Vagina (tissue), 2 donors: Measurements from ENCODE around the gene ZBTB7C. TPM values are rescaled to one million over a fixed set of nuclear protein-coding genes. Genes with fewer than 3 reads are reported as not detected.

Source experiments
- DNase-seq, 2 donors: peaks; one replicate each; pipeline ENCODE4 v3.0.0-alpha.2; 2017; ENCODE audit errors: extremely low spot score in 2 of 2
- H3K27ac ChIP-seq: fragments of 200-600 bp; sonication (generic); one replicate; pipeline ENCODE4 v1.5.1; 2019
- H3K27me3 ChIP-seq: fragments of 200-600 bp; sonication (generic); one replicate; pipeline ENCODE4 v1.5.1; 2019
- H3K36me3 ChIP-seq, 2 donors: fragments of 200-600 bp; sonication (generic); one replicate each; pipeline ENCODE4 v1.5.1; 2017 to 2019
- H3K4me1 ChIP-seq: fragments of 200-600 bp; sonication (generic); one replicate; pipeline ENCODE4 v1.5.1; 2019
- H3K4me3 ChIP-seq, 2 donors: fragments of 200-600 bp; sonication (generic); 1 replicate in 1 of 2; 2 replicates in 1 of 2; pipeline ENCODE4 v1.5.1; 2016 to 2019
- H3K9me3 ChIP-seq: fragments of 200-600 bp; sonication (generic); one replicate; pipeline ENCODE4 v1.5.1; 2019
- POLR2A ChIP-seq, 2 donors: fragments of 450-650 bp; IDR thresholded peaks; one replicate each; pipeline ENCODE4 v1.6.1; 2017; ENCODE audit warnings: antibody characterized with exemption in 2 of 2, mild to moderate bottlenecking in 2 of 2, moderate library complexity in 2 of 2
- POLR2AphosphoS5 ChIP-seq, 2 donors: sonication (generic); formaldehyde crosslinking; IDR thresholded peaks; one replicate each; pipeline ENCODE4 v1.9.0; 2017; ENCODE audit warnings: antibody characterized with exemption in 2 of 2, mild to moderate bottlenecking in 2 of 2, low read depth in 1 of 2; ENCODE audit not compliant: insufficient read depth in 1 of 2
- intact Hi-C: fragments of 100-400 bp; cut with DNase I; formaldehyde crosslinking; loops from one replicate; pipeline ENCODE4 v1.15.1; 2023
- total RNA-seq: library from RNA; depleted of rRNA; stranded (reverse); fragments of >200 nt; gene quantifications from one replicate; pipeline ENCODE4 v1.2.3, GENCODE V29; 2016
- TF ChIP-seq, protein P1 (sequence below), 3 experiments: fragments of 450-650 bp in 2 of 3; fragments of 200-600 bp in 1 of 3; sonication (generic) in 1 of 3; IDR thresholded peaks; one replicate each; pipeline ENCODE4 v1.5.1; 2017 to 2019; ENCODE audit warnings: antibody characterized with exemption in 3 of 3, mild to moderate bottlenecking in 2 of 3, moderate library complexity in 2 of 3

Gene ZBTB7C
- total RNA-seq, 1 donor from 2014 or later = 40.5 TPM

DNA sequence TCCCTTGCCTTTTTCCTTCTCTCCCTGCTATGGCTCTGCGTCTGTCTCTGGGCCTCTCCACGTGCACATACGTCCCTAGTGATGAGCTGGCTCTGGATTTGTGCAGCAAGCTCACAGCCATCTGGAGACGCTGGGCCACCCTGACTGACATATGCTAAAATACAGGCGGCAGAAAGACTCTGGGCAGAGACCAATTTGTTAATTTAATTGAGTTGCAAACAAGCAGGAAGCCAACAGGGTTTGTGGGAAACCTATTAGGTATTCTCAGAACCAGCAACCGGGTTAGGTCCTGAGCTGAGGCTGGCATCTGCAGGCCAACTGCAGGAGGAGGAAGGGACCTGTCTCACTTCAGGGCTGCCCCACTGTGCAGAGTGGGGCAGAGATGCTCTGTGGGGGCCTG is 425.2 kb downstream of the ZBTB7C start:
- DNase-seq = no peak
- H3K36me3 ChIP-seq = no peaks in the 10 kb centered on the region
- no peaks in the 10 kb centered on the region for H3K9me3 ChIP-seq
- H3K4me1 ChIP-seq = no peaks in the 10 kb centered on the region
- no peak for TF ChIP-seq POLR2AphosphoS5 (IDR thresholded peaks at IDR 0.05; ENCODE audit: insufficient read depth in 1 of 2, low read depth in 1 of 2)
- no peak for TF ChIP-seq POLR2A (IDR thresholded peaks at IDR 0.05)
- TF ChIP-seq, protein P1, sequence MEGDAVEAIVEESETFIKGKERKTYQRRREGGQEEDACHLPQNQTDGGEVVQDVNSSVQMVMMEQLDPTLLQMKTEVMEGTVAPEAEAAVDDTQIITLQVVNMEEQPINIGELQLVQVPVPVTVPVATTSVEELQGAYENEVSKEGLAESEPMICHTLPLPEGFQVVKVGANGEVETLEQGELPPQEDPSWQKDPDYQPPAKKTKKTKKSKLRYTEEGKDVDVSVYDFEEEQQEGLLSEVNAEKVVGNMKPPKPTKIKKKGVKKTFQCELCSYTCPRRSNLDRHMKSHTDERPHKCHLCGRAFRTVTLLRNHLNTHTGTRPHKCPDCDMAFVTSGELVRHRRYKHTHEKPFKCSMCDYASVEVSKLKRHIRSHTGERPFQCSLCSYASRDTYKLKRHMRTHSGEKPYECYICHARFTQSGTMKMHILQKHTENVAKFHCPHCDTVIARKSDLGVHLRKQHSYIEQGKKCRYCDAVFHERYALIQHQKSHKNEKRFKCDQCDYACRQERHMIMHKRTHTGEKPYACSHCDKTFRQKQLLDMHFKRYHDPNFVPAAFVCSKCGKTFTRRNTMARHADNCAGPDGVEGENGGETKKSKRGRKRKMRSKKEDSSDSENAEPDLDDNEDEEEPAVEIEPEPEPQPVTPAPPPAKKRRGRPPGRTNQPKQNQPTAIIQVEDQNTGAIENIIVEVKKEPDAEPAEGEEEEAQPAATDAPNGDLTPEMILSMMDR (IDR thresholded peaks at IDR 0.05) = no peak
- intact Hi-C loops = no loop called here
- H3K4me3 ChIP-seq = no peak overlapping the region
- H3K27me3 ChIP-seq = no peaks in the 10 kb centered on the region
- H3K27ac ChIP-seq = no peak overlapping the region

DNA sequence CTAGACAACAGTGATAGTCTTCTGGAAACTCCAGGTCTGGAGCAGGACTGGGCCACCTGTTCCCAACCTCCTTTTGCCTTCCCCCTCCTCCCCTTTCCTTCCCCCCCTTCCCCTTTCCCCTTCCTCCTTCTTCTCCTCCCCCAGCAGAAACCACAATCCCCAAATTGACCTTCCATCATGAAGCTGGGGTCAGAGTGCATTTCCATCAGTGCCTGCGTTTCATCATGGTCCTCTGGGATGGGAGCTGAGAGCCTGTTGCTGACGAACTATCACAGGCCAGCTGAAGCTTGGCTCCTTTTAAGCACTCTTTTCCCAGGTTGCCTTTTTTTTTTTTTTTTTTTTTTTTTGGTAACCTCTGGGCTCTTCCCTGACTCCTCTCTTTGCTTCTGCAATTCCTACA is 426.1 kb downstream of the ZBTB7C start:
- H3K27me3 ChIP-seq = no peaks in the 10 kb centered on the region
- intact Hi-C loops = no loop called here
- TF ChIP-seq POLR2A (IDR thresholded peaks at IDR 0.05) (no peak), POLR2AphosphoS5 (IDR thresholded peaks at IDR 0.05; ENCODE audit: insufficient read depth in 1 of 2, low read depth in 1 of 2) (no peak)
- TF ChIP-seq, protein P1 (IDR thresholded peaks at IDR 0.05) = no peak
- H3K27ac ChIP-seq = no peak overlapping the region
- no peak overlapping the region for H3K4me3 ChIP-seq
- no peaks in the 10 kb centered on the region for H3K4me1 ChIP-seq
- no peak for DNase-seq
- H3K36me3 ChIP-seq = no peaks in the 10 kb centered on the region
- no peaks in the 10 kb centered on the region for H3K9me3 ChIP-seq

DNA sequence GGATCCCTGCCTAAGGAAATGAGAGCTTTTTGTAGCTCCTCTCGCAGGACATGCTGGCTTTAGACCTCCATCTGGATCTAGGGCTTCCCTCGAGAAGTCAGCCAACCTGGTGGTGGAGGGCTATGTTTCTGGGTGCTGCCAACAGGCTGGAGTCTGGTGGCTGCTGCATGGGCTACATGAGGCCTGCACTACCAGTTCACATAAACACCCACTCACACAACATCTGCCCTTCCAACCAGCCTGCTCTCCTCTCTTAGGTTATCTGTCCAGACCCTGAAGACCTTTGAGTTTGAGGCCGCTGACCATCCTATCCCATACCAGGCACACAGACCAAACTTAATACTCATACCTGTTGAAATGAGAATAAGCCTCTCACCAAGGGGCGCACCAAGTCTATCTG is 427.4 kb downstream of the ZBTB7C start:
- Histone ChIP-seq H3K27ac (no peak overlapping the region), H3K27me3 (no peaks in the 10 kb centered on the region), H3K4me3 (no peak overlapping the region), H3K9me3 (no peaks in the 10 kb centered on the region), H3K36me3 (no peaks in the 10 kb centered on the region), H3K4me1 (no peaks in the 10 kb centered on the region)
- DNase-seq = no peak
- TF ChIP-seq, protein P1 (IDR thresholded peaks at IDR 0.05) = no peak
- no peak for TF ChIP-seq POLR2AphosphoS5 (IDR thresholded peaks at IDR 0.05; ENCODE audit: insufficient read depth in 1 of 2, low read depth in 1 of 2)
- no peak for TF ChIP-seq POLR2A (IDR thresholded peaks at IDR 0.05)
- intact Hi-C loops = no loop called here

DNA sequence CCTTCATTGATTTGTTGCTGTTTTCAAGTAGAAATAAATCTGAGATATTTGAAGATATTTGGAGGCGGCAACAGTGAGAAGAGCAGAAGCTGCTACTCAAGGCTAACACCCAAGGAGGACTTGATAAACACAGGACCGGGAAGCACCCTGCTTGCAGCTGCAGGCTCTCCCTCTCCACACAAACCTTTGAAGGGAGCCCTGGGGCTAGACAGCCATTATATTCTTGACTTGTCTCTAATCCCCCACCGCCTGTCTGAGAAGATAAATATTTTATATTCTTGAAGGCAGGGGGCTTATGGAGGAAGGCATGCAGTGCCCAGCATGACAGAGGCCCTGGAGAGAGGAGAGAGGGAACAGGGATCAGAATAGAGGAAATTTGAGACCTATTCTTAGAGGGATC is 427.9 kb downstream of the ZBTB7C start:
- TF ChIP-seq POLR2AphosphoS5 (IDR thresholded peaks at IDR 0.05; ENCODE audit: insufficient read depth in 1 of 2, low read depth in 1 of 2) (no peak), POLR2A (IDR thresholded peaks at IDR 0.05) (no peak)
- TF ChIP-seq, protein P1 (IDR thresholded peaks at IDR 0.05) = no peak
- no peak overlapping the region for H3K27ac ChIP-seq

DNA sequence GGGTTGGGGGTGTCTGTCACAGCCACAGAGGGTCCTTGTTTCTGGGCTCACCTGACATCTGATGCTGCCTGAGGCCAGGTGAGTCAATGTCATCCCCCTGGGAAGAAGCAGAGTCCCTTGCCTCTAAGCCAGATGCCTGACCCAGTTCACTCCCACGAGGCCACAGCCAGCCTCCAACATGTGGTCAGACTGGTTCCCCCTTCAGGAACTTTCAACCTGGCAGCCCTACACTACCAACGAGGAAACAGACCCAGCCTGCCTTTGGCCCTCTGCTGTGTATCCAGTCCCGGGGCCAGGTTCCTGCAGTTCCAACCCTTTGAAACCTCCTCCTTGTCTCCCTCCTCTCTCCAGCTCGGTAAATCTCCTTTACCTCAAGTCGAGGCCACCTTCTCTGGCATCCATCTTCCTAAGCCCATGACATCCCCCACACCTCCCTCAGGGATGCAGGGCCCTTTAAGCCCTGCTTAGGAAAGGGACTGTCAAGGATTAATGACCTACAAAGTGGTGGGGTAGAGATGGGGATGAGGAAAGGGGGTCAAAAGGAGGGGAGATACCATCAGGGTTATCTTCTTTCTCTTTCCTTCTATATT is 429.5 kb downstream of the ZBTB7C start:
- Histone ChIP-seq H3K27ac (no peak overlapping the region), H3K9me3 (no peaks in the 10 kb centered on the region), H3K27me3 (no peaks in the 10 kb centered on the region), H3K36me3 (no peaks in the 10 kb centered on the region), H3K4me1 (no peaks in the 10 kb centered on the region), H3K4me3 (no peak overlapping the region)
- TF ChIP-seq POLR2AphosphoS5 (IDR thresholded peaks at IDR 0.05; ENCODE audit: insufficient read depth in 1 of 2, low read depth in 1 of 2) = no peak
- TF ChIP-seq POLR2A (IDR thresholded peaks at IDR 0.05) = no peak
- TF ChIP-seq, protein P1 (IDR thresholded peaks at IDR 0.05) = no peak
- no peak for DNase-seq
- intact Hi-C loops = no loop called here

More for the DNA sequence above, 427.9 kb downstream of the ZBTB7C start:
- intact Hi-C loops = no loop called here
- Histone ChIP-seq H3K4me3 (no peak overlapping the region), H3K4me1 (no peaks in the 10 kb centered on the region), H3K27me3 (no peaks in the 10 kb centered on the region), H3K36me3 (no peaks in the 10 kb centered on the region), H3K9me3 (no peaks in the 10 kb centered on the region)
- no peak for DNase-seq
